DMS53 treated with DMSO at 0.1 percent for 48 hours (cell line): ENCODE measurements around the gene BUD13.

ENCODE experiments used
- DNase-seq: peaks from one replicate; lab custom pipeline; 2025; ENCODE audit not compliant: unreplicated experiment; lab: John Stamatoyannopoulos, UW

BUD13 gene

DNA sequence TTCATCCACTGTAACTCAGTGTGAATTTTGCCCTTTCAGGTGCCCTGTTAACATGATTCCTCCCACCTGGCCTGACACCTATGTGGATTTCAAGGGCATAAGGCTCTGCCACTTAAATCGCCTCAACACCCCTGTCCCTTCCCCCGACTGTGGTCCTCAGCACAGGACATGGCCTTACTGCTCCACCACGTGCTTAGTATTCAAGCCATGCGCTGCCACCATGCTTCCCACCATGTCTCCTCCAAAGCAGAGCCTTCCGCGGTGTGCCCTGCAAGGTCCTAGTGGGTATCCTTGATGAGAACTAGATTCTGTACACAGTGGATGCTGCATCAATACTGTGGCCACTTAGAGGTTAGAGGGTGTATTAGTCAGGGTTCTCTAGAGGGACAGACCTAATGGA is 51.9 kb downstream of the BUD13 start:
- no peak for DNase-seq

DNA sequence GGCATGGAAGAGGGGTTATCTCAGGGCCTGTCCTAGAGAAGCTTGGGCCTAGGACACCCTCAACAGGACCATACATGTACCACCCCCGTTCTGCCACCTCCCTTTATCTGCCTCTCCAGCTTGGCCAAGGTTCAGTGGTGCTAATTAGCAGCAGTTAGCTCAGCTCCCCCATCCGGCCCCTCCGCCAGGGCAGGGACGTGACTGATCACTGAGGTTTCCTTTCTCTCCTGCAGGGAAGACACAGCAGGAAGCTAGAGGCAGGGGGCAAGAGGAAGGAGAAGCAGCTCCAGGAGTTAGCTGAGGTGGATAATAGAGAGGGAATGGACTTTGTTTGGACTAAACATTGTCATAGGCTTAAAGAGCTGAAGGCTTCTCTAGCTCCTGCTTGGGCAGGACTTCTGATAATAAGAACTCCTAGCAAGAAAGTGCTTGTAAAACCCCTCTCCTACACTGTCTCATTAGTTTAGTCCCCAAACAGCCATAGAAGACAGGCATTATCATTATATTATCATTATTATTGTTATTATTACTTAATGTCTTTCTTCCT is 53.8 kb downstream of the BUD13 start:
- no peak for DNase-seq

DNA sequence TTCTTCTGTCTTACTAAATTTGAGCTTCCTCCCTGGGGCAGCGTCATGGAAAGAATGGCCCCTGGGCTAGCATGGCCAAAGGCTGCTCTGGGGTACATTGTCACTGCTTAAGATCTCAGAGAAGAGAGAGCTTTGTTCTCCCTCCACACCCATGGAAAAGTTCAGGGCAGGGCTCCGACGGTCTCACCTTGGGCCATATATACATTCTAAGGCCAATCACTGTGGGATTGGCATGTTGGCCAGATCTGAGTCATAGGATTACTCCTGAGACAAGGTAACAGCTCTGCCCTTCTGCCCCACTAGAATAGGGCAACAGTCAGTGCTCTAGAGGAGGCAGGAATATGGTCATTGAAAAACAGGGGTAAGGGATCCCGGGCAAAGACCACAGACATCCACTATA is 56.2 kb downstream of the BUD13 start:
- DNase-seq, result no peak

DNA sequence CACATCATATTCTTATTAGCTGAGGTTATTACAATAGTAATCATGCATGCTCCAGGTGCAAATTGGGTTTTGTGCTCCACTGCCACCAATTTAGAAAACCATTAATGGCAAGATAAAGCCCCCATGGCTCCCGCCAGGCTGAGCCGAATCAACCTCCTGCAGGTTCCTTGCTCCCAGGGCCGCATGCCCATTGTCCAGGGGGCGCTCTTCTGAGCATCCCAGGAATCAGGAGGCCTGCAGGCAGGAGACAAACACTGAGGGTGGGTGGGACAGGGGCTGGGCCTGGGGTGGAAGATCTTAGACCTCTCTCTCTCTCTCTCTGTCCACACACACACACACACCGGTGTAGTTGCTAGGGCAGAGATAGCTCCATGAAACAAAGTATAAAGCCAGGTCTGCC is 57.4 kb downstream of the BUD13 start:
- no peak for DNase-seq

DNA sequence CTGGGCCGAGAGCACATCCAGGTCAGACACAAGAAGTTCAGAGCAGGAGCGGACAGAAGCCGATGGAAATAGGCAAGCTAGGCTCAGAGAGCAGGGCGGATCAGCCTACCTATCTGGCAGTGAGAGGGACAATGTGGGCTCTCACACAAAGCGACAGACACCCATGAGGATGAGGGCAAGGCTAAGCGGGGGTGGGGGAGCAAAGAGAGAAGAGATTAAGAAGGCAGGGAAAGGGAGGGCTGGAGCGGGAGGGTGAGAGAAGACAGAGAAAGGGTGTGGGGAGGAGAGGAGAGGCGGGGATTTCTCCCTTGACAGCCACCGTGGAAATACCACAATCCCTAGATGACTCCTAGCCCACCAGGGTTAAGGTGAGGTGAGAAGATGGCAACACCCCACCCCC is 57.9 kb downstream of the BUD13 start:
- no peak for DNase-seq

DNA sequence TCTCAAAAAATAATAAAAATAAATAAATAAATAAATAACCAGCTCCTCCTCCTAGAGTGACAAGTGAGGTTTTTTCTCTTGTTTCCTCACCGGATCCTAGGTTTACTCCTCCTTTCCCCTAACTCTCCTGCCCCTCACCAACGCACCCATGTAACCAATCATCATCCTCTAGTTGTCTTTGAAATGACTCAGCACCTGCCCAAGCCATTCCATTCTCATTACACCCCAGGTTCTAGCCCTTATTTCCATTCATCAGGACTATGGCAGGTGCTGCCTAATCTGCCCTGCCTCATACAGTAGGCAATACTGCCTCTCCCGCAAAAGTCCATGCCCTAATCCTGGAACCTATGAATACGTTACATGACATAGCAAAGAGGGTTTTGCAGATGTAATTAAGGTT is 60.4 kb downstream of the BUD13 start:
- DNase-seq, result no peak

DNA sequence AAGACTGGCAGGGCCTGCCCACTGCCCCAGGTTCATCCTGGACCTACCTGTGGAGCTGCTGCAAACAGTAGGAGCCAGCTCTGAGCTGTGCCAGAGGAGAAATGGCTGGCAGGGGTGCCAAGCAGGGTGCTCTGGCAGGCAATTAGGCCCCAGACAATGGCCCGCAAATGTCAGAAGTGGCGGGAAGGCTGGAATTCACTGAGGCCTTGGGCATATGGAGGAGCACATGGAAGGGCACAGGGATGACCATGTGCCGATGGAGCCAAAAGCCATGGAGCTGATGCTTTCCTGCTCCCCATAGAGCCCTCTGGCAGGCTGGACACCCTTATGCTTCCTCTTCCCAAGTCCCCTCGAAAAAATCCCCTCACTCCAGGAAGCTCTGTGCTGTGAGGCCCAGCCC is 62.0 kb downstream of the BUD13 start:
- DNase-seq, result no peak

DNA sequence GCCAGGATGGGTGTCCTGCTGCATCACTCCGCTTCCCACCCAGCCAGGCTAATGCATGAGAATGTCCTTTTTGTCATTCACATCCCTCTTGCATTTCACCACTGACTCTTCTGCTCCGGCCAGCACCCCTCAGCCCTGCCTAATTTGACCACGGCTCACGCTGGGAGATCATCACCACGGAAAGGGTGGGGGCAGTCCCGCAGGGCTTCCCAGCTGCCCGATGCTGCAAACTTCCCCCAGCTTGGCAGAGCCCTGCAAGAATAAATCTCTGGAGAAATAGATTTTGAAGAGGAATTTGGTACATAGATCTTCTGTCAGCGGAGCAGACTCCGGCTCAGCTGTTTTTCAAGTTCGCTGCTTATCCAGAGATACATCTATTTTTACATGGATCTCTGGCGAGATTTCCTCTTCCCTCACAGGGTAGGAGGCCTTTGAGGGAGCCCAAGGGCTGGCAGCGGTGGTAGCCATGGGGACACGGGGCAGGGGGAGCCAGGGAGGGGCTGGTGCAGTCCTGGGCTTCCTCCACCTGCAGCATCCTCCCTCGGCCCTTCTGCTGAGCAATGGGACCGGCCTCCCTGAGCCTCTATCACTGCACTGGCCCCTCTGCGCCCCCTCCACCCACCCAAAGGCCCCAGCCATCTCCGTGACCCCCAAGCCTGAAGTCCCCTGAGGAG is 62.6 kb downstream of the BUD13 start:
- no peak for DNase-seq

DNA sequence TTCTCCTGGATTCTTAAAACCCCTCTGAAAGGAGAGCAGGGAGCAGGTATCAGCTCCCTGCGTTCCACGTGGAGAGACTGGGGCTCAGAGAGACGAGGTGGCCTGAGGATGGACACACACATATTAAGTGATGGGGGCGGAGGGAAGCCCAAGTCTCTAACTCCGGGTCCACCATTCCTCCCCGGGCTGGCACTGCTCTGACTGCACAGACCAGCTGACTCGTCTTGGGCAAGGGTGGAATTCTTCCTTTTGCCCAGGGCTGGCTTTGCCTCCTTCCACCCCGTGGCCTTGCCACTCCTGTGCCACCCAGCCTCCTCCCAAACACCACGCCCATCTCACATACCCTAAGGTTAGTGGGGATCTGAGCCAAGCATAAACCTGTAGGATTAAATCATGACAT is 65.0 kb downstream of the BUD13 start:
- peak; percentile 67 for DNase-seq

DNA sequence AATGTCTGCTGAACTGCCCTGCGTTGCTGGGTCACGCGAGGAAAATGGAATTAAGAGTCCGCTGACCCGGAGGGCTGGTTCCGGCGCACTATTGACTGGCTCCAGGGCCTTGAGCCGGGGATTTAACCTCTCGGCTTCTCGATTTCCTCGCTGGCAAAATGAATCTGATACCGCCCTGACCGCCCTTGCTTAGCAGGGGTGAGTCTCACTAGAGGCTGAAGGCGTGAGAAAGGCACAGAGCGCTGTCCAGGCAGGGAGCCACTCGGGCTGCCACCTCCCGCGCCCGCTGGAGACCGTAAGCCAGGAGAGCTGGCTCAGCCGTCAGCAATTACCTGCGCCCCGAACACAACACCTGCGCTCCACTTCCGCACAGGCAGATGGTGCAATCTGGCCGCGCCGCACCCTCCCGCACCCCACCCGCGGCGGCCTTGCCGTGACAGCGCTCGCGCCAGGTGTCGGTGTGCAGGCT is 65.6 kb downstream of the BUD13 start:
- peak; percentile 86 for DNase-seq

DNA sequence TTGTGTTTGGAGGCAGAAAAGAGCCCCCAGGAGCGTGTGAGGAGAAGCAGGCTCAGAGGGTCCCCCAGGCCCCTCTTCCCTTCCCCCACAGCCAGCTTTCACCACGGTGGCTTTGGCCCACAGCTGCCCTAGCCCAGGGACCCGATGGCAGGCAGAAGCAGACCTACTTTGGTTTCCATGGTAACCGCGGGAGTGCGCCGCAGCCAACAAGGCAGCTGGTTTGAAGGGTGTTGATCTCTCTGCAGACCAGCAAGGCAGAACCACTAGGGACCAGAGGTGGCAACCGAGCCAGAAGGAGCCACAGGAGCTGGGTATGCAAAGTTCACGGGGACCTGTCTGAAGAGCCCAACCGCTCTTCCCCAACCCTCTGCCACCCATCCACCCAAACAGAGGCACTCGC is 69.4 kb downstream of the BUD13 start:
- peak; percentile 71 for DNase-seq

DNA sequence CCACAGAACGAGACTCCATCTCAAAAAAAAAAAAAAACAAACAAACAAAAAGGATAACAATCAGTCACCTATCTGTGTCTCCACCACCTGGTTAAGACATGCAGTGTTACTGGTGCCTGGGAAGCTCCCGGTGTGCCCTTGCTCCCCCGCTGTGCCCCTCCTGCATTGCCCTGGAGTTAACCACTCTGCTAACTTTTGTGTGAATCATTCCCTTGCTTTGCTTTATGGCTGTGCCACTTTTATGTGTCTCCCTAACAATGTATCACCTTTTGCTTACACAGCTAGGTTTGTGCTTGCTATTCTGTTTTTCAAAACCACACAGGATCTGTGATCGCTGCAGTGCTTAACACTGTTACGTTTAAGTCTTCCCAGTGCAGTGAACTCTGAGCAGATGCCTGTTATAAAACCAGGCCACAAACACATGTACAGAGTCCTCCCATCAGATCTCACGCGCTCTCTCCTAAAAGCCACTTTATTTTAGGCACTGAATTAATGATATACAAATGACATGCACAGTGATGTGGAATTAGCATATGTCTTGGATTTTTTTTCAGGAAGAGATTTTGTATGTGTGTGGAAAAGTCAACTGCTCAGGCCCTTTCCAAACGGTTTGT is 69.9 kb downstream of the BUD13 start:
- no peak for DNase-seq

DNA sequence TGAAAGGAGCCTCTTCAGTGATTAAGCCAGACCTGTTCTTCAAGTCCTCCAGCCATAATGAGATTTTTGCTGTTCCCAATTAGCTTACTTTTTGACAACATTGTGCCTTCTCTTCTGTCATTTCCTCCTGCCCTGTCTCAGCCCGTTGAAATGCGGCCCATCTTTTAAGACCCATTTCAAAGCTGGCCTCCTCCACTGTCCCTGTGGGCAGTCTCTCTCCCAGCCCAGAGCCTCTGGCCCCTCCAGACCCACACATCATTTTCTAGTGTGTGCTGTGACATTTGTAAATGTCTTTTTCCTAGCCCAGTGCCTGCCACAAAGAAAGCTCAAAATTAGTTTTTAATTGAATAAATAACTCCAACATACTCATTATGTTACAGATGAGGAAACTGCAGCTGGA is 70.9 kb downstream of the BUD13 start:
- no peak for DNase-seq

DNA sequence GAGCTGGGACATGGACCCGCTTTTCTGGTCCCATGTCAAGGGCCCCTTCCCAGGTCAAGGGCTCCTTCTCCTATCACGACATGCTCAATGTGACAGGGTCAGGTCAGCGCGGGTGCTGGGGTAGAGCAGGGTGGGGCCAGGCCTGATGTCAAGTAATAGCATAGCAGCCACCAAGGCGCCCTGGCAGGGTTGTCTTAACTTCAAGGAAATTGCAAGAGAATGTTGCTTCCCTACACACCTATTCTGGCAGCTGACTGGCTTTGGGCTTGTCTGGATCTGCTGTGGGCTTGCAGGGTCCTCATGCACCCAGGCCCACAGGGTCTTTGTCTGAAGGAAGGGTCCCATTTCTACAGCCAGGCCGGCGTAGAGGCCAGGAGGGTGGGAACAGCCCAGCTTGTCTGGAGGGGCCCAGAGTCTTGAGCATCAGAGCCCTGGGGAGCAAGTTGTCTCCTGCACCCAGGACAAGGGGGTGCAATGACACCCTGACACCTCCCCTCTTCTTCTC is 71.4 kb downstream of the BUD13 start:
- no peak for DNase-seq

DNA sequence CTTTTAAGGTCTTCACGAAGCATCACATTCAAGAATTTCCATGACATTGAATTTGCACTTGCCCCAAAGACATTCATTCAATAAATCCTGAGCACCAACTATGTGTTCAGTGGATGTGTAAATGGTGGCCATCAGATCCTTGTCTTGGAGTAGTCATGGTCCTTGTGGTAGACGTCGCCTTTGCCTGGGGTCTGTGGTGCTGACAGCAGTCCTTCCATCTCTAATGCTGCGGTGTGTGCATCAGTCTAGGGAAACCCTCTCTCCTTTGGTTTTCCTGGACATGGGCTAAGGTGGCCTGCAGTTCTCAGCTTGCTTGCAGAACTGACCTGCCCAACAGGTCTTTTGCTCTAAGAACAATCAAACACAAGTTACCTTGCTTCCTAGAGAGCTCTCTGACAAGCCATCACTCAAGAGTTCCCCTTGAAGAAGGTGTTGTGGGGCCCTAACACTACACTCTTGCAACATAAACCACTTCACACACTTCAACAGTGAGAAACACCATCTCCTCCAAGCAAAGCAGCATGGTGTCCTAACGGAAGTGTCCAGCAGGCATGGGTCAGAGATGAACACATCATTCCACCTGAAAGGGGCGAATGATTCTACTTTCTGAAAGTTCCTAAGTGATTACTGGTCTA is 72.1 kb downstream of the BUD13 start:
- DNase-seq, result no peak
